Lung (tissue), 12 donors: ENCODE measurements around the gene PCSK4. TPM values are rescaled to one million over a fixed set of nuclear protein-coding genes. Genes with fewer than 3 reads are reported as not detected.
A peak's percentile ranks its signal among the peaks of the same experiment; 100 is the strongest.
"Not testable (repeated sequence)": the region's sequence is repeated elsewhere in the genome, so short reads cannot be mapped to it uniquely, and the experiment has no call there.

Experiments
- ATAC-seq: fragments of 200-7000 bp; cut with Tn5 transposase; one replicate; pipeline ENCODE4 v1.9.1; 2020; ENCODE audit warnings: moderate number of reproducible peaks; ENCODE audit not compliant: insufficient read depth, low FRiP score
- DNase-seq, 3 donors: peaks; one replicate each; pipeline ENCODE4 v3.0.0-alpha.2; 2013 to 2017
- H3K27ac ChIP-seq, 2 donors: one replicate each; pipeline ENCODE4 v1.5.1; 2013; ENCODE audit warnings: mild to moderate bottlenecking in 2 of 2, moderate library complexity in 2 of 2, control low read depth in 1 of 2, inconsistent platforms in 1 of 2, low read depth in 1 of 2, low read length in 1 of 2
- H3K27me3 ChIP-seq, 3 donors: one replicate each; pipeline ENCODE4 v1.5.1; 2013; ENCODE audit warnings: low read length in 2 of 3; ENCODE audit not compliant: control insufficient read depth in 3 of 3, insufficient read depth in 3 of 3
- H3K36me3 ChIP-seq, 4 donors: one replicate each; pipeline ENCODE4 v1.5.1; 2013; ENCODE audit warnings: low read length in 4 of 4, mild to moderate bottlenecking in 1 of 4, moderate library complexity in 1 of 4; ENCODE audit not compliant: control insufficient read depth in 4 of 4, insufficient read depth in 4 of 4
- H3K4me1 ChIP-seq, 5 donors: one replicate each; pipeline ENCODE4 v1.5.1; 2013; ENCODE audit warnings: low read length in 5 of 5, mild to moderate bottlenecking in 2 of 5, moderate library complexity in 1 of 5; ENCODE audit not compliant: control insufficient read depth in 5 of 5, insufficient read depth in 5 of 5
- H3K4me3 ChIP-seq: one replicate; pipeline ENCODE4 v1.5.1; 2013; ENCODE audit warnings: mild to moderate bottlenecking, control low read depth, moderate library complexity
- H3K9ac ChIP-seq, 2 donors: one replicate each; pipeline ENCODE4 v1.5.1; 2013; ENCODE audit warnings: low read length in 2 of 2, control low read depth in 1 of 2; ENCODE audit not compliant: insufficient read depth in 1 of 2
- H3K9me3 ChIP-seq, 4 donors: one replicate each; pipeline ENCODE4 v1.5.1; 2013; ENCODE audit warnings: low read length in 3 of 4, mild to moderate bottlenecking in 1 of 4, moderate library complexity in 1 of 4; ENCODE audit not compliant: control insufficient read depth in 4 of 4, insufficient read depth in 3 of 4
- WGBS, 2 donors: extraction: QIAGEN DNeasy Blood & Tissue Kit; methylation state at CpG; one replicate each; pipeline ENCODE4 v1.1.7; 2013; 5-methylcytosine and 5-hydroxymethylcytosine counted together
- polyA plus RNA-seq, 2 donors: library from polyadenylated mRNA; stranded (reverse); fragments of 200-250 nt; gene quantifications; one replicate each; pipeline ENCODE4 v1.2.1, GENCODE V29; 2013
- total RNA-seq, 2 donors: library from RNA; depleted of rRNA in 1 of 2; stranded (reverse); fragments of >200 nt in 1 of 2; gene quantifications; one replicate each; pipeline ENCODE4 v1.2.1, GENCODE V29; 2014 to 2021
- TF ChIP-seq, protein P1 (sequence below): IDR thresholded peaks from 2 replicates; pipeline ENCODE4 v1.5.1; 2012; ENCODE audit warnings: mild to moderate bottlenecking; ENCODE audit errors: control extremely low read depth, extremely low read depth
- donor health status: control.
- donor health status: control.
- donor health status: Bipolar disorder and iron deficiency.
- donor health status: healthy.
- donor health status: DM: yes; HTN: yes; CAD: no.

PCSK4 gene
- total and polyA plus RNA-seq, 4 donors, result 2.3 to 7.9 (median 5.4) TPM

DNA sequence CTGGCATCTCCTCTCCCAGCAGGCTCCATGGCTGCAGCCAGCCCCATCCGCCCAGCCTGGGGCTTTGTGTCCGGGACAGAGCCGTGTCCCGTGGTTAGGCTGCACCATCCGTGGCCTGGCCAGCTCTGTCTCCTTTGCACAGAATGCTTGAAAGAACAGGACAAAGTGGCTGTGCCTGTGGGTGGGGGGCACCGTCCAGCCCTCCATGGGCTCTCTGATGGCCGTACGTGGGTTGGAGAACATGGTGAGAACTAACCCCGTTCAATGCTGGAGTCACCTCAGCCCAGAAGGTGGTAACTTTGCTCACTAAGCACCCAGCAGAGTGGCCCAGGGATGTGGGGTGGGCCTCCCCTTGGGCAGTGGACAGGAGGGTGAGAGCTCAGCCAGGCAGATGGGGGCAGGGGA lies 49.1 kb downstream of the PCSK4 start:
- no peak for ATAC-seq
- peaks cover 0 to 3% (median 0%) of the 10 kb centered on the region in 3 donors for H3K27me3 ChIP-seq
- TF ChIP-seq, protein P1, sequence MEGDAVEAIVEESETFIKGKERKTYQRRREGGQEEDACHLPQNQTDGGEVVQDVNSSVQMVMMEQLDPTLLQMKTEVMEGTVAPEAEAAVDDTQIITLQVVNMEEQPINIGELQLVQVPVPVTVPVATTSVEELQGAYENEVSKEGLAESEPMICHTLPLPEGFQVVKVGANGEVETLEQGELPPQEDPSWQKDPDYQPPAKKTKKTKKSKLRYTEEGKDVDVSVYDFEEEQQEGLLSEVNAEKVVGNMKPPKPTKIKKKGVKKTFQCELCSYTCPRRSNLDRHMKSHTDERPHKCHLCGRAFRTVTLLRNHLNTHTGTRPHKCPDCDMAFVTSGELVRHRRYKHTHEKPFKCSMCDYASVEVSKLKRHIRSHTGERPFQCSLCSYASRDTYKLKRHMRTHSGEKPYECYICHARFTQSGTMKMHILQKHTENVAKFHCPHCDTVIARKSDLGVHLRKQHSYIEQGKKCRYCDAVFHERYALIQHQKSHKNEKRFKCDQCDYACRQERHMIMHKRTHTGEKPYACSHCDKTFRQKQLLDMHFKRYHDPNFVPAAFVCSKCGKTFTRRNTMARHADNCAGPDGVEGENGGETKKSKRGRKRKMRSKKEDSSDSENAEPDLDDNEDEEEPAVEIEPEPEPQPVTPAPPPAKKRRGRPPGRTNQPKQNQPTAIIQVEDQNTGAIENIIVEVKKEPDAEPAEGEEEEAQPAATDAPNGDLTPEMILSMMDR, result no peak
- WGBS, 2 donors, result 95 to 96% methylated on average over 9 of the region's 9 CpGs
- no peak overlapping the region for H3K9ac ChIP-seq
- H3K4me3 ChIP-seq, result no peak overlapping the region
- peaks cover 19 to 35% (median 28%) of the 10 kb centered on the region in 4 donors for H3K36me3 ChIP-seq
- no peaks in the 10 kb centered on the region for H3K9me3 ChIP-seq
- peaks cover 0 to 17% (median 3%) of the 10 kb centered on the region in 5 donors for H3K4me1 ChIP-seq
- no peak overlapping the region for H3K27ac ChIP-seq
- no peak for DNase-seq

- no peak for DNase-seq
- no peak overlapping the region for H3K9ac ChIP-seq
These were observed 49.7 kb downstream of the PCSK4 start for GRCh38 chr19:1440418-1440801.

GRCh38 chr19:1439525-1440417 lies 50.4 kb downstream of the PCSK4 start:
- WGBS, 2 donors, result 85 to 88% methylated on average over 56 to 57 of the region's 57 CpGs
- Histone ChIP-seq H3K4me3 (peak overlapping the region; percentile 98), H3K9ac (peak overlapping the region; percentile 77 to 95), H3K36me3 (peaks cover 19 to 39% (median 31%) of the 10 kb centered on the region in 4 donors), H3K4me1 (peaks cover 0 to 17% (median 3%) of the 10 kb centered on the region in 5 donors)
- DNase-seq, H3K27me3 ChIP-seq, ATAC-seq, H3K27ac ChIP-seq, H3K9me3 ChIP-seq: not testable (repeated sequence)

More at GRCh38 chr19:1440418-1440801, 49.7 kb downstream of the PCSK4 start:
- peaks cover 0 to 2% (median 0%) of the 10 kb centered on the region in 3 donors for H3K27me3 ChIP-seq
- 89 to 94% methylated on average over 15 of the region's 15 CpGs for WGBS, 2 donors
- peaks cover 19 to 35% (median 30%) of the 10 kb centered on the region in 4 donors for H3K36me3 ChIP-seq
- no peak overlapping the region for H3K4me3 ChIP-seq
- peaks cover 0 to 17% (median 3%) of the 10 kb centered on the region in 5 donors for H3K4me1 ChIP-seq
- ATAC-seq, result no peak
- H3K27ac ChIP-seq, result no peak overlapping the region
- TF ChIP-seq, protein P1, result no peak
- no peaks in the 10 kb centered on the region for H3K9me3 ChIP-seq

DNA sequence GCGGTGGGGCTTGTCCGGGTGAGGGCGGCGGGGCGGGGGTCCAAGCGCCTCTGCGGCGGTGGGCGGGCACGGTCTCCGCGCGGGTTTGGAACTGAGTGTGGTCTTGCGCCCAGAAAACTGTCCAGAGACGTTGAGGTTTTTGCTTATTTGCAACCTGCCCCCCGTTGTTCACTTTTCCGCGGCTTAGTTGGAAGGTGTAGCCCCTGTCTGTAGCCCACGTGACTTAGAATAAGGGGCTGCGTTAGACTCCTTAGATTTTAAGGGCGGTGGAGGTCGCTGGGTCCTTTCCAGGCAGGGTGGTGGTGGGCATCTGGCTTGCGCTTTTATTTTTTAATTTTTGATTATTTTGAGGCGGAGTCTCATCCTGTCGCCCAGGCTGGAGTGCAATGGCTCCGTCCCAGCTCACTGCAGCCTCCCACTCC lies 51.2 kb downstream of the PCSK4 start:
- Histone ChIP-seq H3K4me1 (peaks cover 0 to 17% (median 3%) of the 10 kb centered on the region in 5 donors), H3K27ac (peak overlapping the region in 1 of 2 donors; percentile 73)
- no peak for DNase-seq

More for the DNA sequence above, 51.2 kb downstream of the PCSK4 start:
- TF ChIP-seq, protein P1, result no peak
- Histone ChIP-seq H3K9me3 (no peaks in the 10 kb centered on the region), H3K4me3 (peak overlapping the region; percentile 98), H3K36me3 (peaks cover 19 to 47% (median 33%) of the 10 kb centered on the region in 4 donors), H3K9ac (peak overlapping the region; percentile 77 to 95), H3K27me3 (no peaks in the 10 kb centered on the region)
- 1 to 2% methylated on average over 23 to 26 of the region's 26 CpGs for WGBS, 2 donors
- ATAC-seq, result no peak
